Neuronal stem cell (in vitro differentiated cells): Measurements from ENCODE around the gene CDC73.

Source experiments
- DNase-seq: peaks from one replicate; pipeline ENCODE4 v3.0.0-alpha.2; 2013; ENCODE audit warnings: low spot score
- H2AFZ ChIP-seq: one replicate; pipeline ENCODE4 v1.6.1; 2013; ENCODE audit warnings: mild to moderate bottlenecking, low read length, inconsistent platforms
- H2AK5ac ChIP-seq: 2 replicates; pipeline ENCODE4 v1.6.1; 2013; ENCODE audit warnings: low read depth, mild to moderate bottlenecking, inconsistent platforms, low read length, moderate library complexity, mixed read lengths
- H2BK120ac ChIP-seq: 2 replicates; pipeline ENCODE4 v1.6.1; 2013; ENCODE audit warnings: low read depth, mild to moderate bottlenecking, inconsistent platforms, low read length, moderate library complexity, mixed read lengths
- H2BK12ac ChIP-seq: one replicate; pipeline ENCODE4 v1.6.1; 2013; ENCODE audit warnings: low read length, inconsistent platforms
- H2BK15ac ChIP-seq: 2 replicates; pipeline ENCODE4 v1.6.1; 2013; ENCODE audit warnings: mild to moderate bottlenecking, low read length, inconsistent platforms, mixed read lengths
- H2BK5ac ChIP-seq: one replicate; pipeline ENCODE4 v1.6.1; 2013; ENCODE audit warnings: inconsistent platforms, mild to moderate bottlenecking, low read length, moderate library complexity
- H3K14ac ChIP-seq: one replicate; pipeline ENCODE4 v1.6.1; 2013; ENCODE audit warnings: low read length, inconsistent platforms
- H3K18ac ChIP-seq: 2 replicates; pipeline ENCODE4 v1.6.1; 2013; ENCODE audit warnings: low read length, inconsistent platforms
- H3K23ac ChIP-seq: 2 replicates; pipeline ENCODE4 v1.6.1; 2013; ENCODE audit warnings: low read depth, mild to moderate bottlenecking, mixed read lengths, low read length, inconsistent platforms; ENCODE audit not compliant: poor library complexity
- H3K27ac ChIP-seq: replicated peaks from 3 replicates; pipeline ENCODE4 v1.5.1; 2013; ENCODE audit warnings: low read length, inconsistent platforms
- H3K27me3 ChIP-seq, 3 experiments: 2 replicates each; pipeline ENCODE4 v1.6.1; 2013; ENCODE audit warnings: low read length in 3 of 3, mild to moderate bottlenecking in 2 of 3, inconsistent platforms in 1 of 3, low read depth in 1 of 3, mixed read lengths in 1 of 3, moderate library complexity in 1 of 3; ENCODE audit not compliant: control insufficient read depth in 3 of 3, insufficient read depth in 3 of 3
- H3K36me3 ChIP-seq, 2 donors: replicated peaks in 1 of 2; 2 replicates each; pipeline ENCODE4 v1.6.1; 2013; ENCODE audit warnings: low read length in 2 of 2; ENCODE audit not compliant: control insufficient read depth in 2 of 2, insufficient read depth in 2 of 2
- H3K4ac ChIP-seq: 2 replicates; pipeline ENCODE4 v1.6.1; 2013; ENCODE audit warnings: inconsistent platforms, mild to moderate bottlenecking, low read length, moderate library complexity
- H3K4me1 ChIP-seq, 2 donors: 1 replicate in 1 of 2; 2 replicates in 1 of 2; pipeline ENCODE4 v1.6.1; 2013; ENCODE audit warnings: low read length in 2 of 2, low read depth in 1 of 2; ENCODE audit not compliant: control insufficient read depth in 2 of 2, insufficient read depth in 1 of 2
- H3K4me2 ChIP-seq: one replicate; pipeline ENCODE4 v1.6.1; 2013; ENCODE audit warnings: mild to moderate bottlenecking, low read length, inconsistent platforms; ENCODE audit not compliant: insufficient read depth, poor library complexity, severe bottlenecking
- H3K4me3 ChIP-seq, 2 donors: 2 replicates each; pipeline ENCODE4 v1.5.1; 2013; ENCODE audit warnings: low read length in 2 of 2, mild to moderate bottlenecking in 2 of 2, inconsistent platforms in 1 of 2, moderate library complexity in 1 of 2
- H3K79me1 ChIP-seq: one replicate; pipeline ENCODE4 v1.6.1; 2013; ENCODE audit warnings: low read depth, mild to moderate bottlenecking, inconsistent platforms, low read length, moderate library complexity
- H3K9ac ChIP-seq: one replicate; pipeline ENCODE4 v1.6.1; 2013; ENCODE audit warnings: mild to moderate bottlenecking, low read depth, low read length, inconsistent platforms; ENCODE audit not compliant: poor library complexity
- H3K9me3 ChIP-seq, 2 donors: replicated peaks in 1 of 2; 2 replicates each; pipeline versions ENCODE3 to v1.6.1; 2013; ENCODE audit warnings: low read length in 2 of 2, mild to moderate bottlenecking in 2 of 2, inconsistent platforms in 1 of 2, low read depth in 1 of 2, mixed read lengths in 1 of 2, moderate library complexity in 1 of 2; ENCODE audit not compliant: control insufficient read depth in 2 of 2, insufficient read depth in 1 of 2
- H4K8ac ChIP-seq: one replicate; pipeline ENCODE4 v1.6.1; 2013; ENCODE audit warnings: low read depth, mild to moderate bottlenecking, inconsistent platforms, low read length, moderate library complexity
- H4K91ac ChIP-seq: one replicate; pipeline ENCODE4 v1.6.1; 2013; ENCODE audit warnings: low read length, low read depth, mild to moderate bottlenecking, inconsistent platforms; ENCODE audit not compliant: poor library complexity
- WGBS, 2 donors: extraction: QIAGEN DNeasy Blood & Tissue Kit; methylation state at CpG; one replicate each; pipeline ENCODE4 v1.1.7; 2013; ENCODE audit warnings: missing lambda C conversion rate in 2 of 2, mixed read lengths in 1 of 2; ENCODE audit not compliant: insufficient read length in 2 of 2, insufficient replicate concordance in 1 of 2; ENCODE audit errors: extremely low coverage in 2 of 2; 5-methylcytosine and 5-hydroxymethylcytosine counted together

CDC73 gene

DNA sequence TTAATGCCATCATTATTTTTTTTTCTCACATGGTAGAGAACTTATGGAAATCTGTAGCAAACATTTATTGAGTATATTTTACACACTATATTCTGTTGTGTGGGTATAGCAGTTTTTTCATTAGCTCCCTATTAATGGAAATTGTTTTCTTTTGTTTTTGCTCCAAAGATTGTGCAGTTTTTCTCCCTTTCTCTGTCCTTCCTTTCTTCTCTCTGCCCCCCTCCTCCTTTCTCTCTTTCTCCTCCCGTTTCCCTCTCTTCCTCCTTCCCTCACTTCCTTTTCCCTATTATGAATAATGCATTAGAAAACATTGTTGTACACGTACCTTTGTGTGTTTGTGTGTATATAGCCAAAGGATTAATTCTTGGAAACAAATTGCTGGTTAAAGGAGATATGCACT is 20.6 kb downstream of the CDC73 start:
- no peak overlapping the region for H2BK5ac ChIP-seq
- H3K4me2 ChIP-seq: no peak overlapping the region
- no peak overlapping the region for H4K8ac ChIP-seq
- H3K18ac ChIP-seq: no peak overlapping the region
- H4K91ac ChIP-seq: no peak overlapping the region
- peaks cover 9 to 93% of the 10 kb centered on the region in 2 donors for H3K36me3 ChIP-seq
- H3K79me1 ChIP-seq: no peaks in the 10 kb centered on the region
- H3K4ac ChIP-seq: no peak overlapping the region
- H2AFZ ChIP-seq: no peak overlapping the region
- H2BK15ac ChIP-seq: no peak overlapping the region
- no CpG with 5 or more reads among the region's 2 CpGs for WGBS, 2 donors
- no peak for DNase-seq
- no peak overlapping the region for H3K14ac ChIP-seq
- no peak overlapping the region for H2BK120ac ChIP-seq
- no peak overlapping the region for H3K4me3 ChIP-seq
- no peaks in the 10 kb centered on the region for H3K4me1 ChIP-seq
- no peak overlapping the region for H3K23ac ChIP-seq
- no peaks in the 10 kb centered on the region for H3K27me3 ChIP-seq
- no peak overlapping the region for H2BK12ac ChIP-seq
- no peak overlapping the region for H3K9ac ChIP-seq
- peaks cover 0 to 2% of the 10 kb centered on the region in 2 donors for H3K9me3 ChIP-seq
- no peak overlapping the region for H3K27ac ChIP-seq
- no peak overlapping the region for H2AK5ac ChIP-seq

- no peak overlapping the region for H4K91ac ChIP-seq
- H3K36me3 ChIP-seq: peaks cover 13 to 93% of the 10 kb centered on the region in 2 donors
- no peak overlapping the region for H3K18ac ChIP-seq
- peaks cover 0 to under 1% of the 10 kb centered on the region in 2 donors for H3K9me3 ChIP-seq
- no peak overlapping the region for H3K4me2 ChIP-seq
- H3K27me3 ChIP-seq: no peaks in the 10 kb centered on the region
- H4K8ac ChIP-seq: no peak overlapping the region
- no CpG with 5 or more reads among the region's 1 CpG for WGBS, 2 donors
- H2BK120ac ChIP-seq: no peak overlapping the region
- H2BK5ac ChIP-seq: no peak overlapping the region
- DNase-seq: no peak
- no peak overlapping the region for H3K4me3 ChIP-seq
- H2BK12ac ChIP-seq: no peak overlapping the region
- H2BK15ac ChIP-seq: no peak overlapping the region
- H3K14ac ChIP-seq: no peak overlapping the region
- no peak overlapping the region for H3K4ac ChIP-seq
- H2AFZ ChIP-seq: no peak overlapping the region
- H3K9ac ChIP-seq: no peak overlapping the region
- no peak overlapping the region for H3K23ac ChIP-seq
- no peaks in the 10 kb centered on the region for H3K4me1 ChIP-seq
- no peak overlapping the region for H2AK5ac ChIP-seq
- no peaks in the 10 kb centered on the region for H3K79me1 ChIP-seq
- no peak overlapping the region for H3K27ac ChIP-seq
These were observed 21.5 kb downstream of the CDC73 start for GRCh38 chr1:193143285-193143684.

GRCh38 chr1:193144361-193144938 is 22.6 kb downstream of the CDC73 start:
- H3K4me2 ChIP-seq: no peak overlapping the region
- H2AK5ac ChIP-seq: no peak overlapping the region
- H3K79me1 ChIP-seq: no peaks in the 10 kb centered on the region
- H3K27ac ChIP-seq: no peak overlapping the region
- no peak overlapping the region for H2BK5ac ChIP-seq
- no peak overlapping the region for H3K23ac ChIP-seq
- H3K4ac ChIP-seq: no peak overlapping the region
- DNase-seq: no peak
- no peak overlapping the region for H3K4me3 ChIP-seq
- no peak overlapping the region for H3K9ac ChIP-seq
- no peak overlapping the region for H2AFZ ChIP-seq
- peaks cover 13 to 92% of the 10 kb centered on the region in 2 donors for H3K36me3 ChIP-seq
- no peak overlapping the region for H4K91ac ChIP-seq
- WGBS, 2 donors: no CpG with 5 or more reads among the region's 5 CpGs
- H4K8ac ChIP-seq: no peak overlapping the region
- H2BK120ac ChIP-seq: no peak overlapping the region
- H3K18ac ChIP-seq: no peak overlapping the region
- H2BK15ac ChIP-seq: no peak overlapping the region
- no peaks in the 10 kb centered on the region for H3K27me3 ChIP-seq
- no peak overlapping the region for H3K14ac ChIP-seq
- no peaks in the 10 kb centered on the region for H3K4me1 ChIP-seq
- no peak overlapping the region for H2BK12ac ChIP-seq
- H3K9me3 ChIP-seq: no peaks in the 10 kb centered on the region

GRCh38 chr1:193144999-193145398 is 23.2 kb downstream of the CDC73 start:
- WGBS, 2 donors: no CpG with 5 or more reads among the region's 1 CpG

More at GRCh38 chr1:193144999-193145398, 23.2 kb downstream of the CDC73 start:
- Histone ChIP-seq H3K27me3 (no peaks in the 10 kb centered on the region), H3K36me3 (peaks cover 9 to 92% of the 10 kb centered on the region in 2 donors), H2BK12ac (no peak overlapping the region), H3K9ac (no peak overlapping the region), H4K8ac (no peak overlapping the region), H3K23ac (no peak overlapping the region), H3K4me2 (no peak overlapping the region), H2AFZ (no peak overlapping the region), H2BK5ac (no peak overlapping the region), H3K4me3 (no peak overlapping the region), H3K27ac (no peak overlapping the region), H4K91ac (no peak overlapping the region), H2BK120ac (no peak overlapping the region), H3K18ac (no peak overlapping the region), H2AK5ac (no peak overlapping the region), H3K14ac (no peak overlapping the region), H3K79me1 (no peaks in the 10 kb centered on the region), H3K4ac (no peak overlapping the region), H3K4me1 (no peaks in the 10 kb centered on the region), H2BK15ac (no peak overlapping the region), H3K9me3 (no peaks in the 10 kb centered on the region)
- DNase-seq: no peak
